Measurements from ENCODE around the gene ST3GAL5. TPM values are rescaled to one million over a fixed set of nuclear protein-coding genes. Genes with fewer than 3 reads are reported as not detected.

ST3GAL5 gene
- total and polyA plus RNA-seq, 8 donors, result 4.1 to 84.2 (median 11.8) TPM

DNA sequence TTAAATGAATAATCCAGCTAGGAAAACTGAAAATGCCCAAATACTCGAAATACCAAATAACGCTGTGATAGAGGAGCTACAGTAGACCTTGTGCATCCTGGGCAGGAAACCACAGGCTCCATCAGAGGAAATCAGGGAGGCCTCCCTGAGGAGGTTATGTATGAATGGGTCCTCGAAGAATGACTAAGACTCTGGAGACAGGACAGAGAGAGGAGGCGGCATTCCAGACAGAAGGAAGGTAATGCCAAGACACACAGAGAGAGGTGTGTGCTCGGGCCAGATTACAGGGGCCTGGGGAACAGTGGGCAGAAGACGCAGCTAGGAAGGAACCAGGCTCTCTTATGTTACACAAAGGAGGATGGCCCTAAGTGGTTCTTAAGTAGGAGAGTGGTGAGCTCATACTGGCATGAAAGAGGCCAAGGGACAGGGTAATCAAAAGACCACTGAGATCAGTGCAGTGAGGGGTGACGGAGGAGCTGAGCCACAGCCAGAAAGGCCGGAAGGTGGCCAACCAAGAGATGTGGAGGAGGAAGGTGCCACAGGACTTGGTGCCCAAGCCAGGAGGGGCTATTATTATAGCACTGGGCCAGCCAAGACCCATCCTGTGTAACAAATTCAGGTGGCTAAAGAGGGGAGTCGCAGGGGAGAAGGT, 9.9 kb downstream of the ST3GAL5 start:
- Histone ChIP-seq H3K4me3 (no peak overlapping the region), H3K9me3 (peaks cover 0 to 7% (median 0%) of the 10 kb centered on the region in 4 donors), H3K4me1 (peaks cover 0 to 29% (median 3%) of the 10 kb centered on the region in 4 donors), H3K27me3 (no peaks in the 10 kb centered on the region), H3K36me3 (peaks cover 0 to 7% (median 4%) of the 10 kb centered on the region in 4 donors), H3K27ac (no peak overlapping the region)
- DNase-seq, result no peak
- WGBS, 5 donors, result 79 to 93% (median 88%) methylated on average over 9 of the region's 9 CpGs
- intact Hi-C loops (cut with DNase I; ENCODE audit: low total_unique reads), result no loop called here
- TF ChIP-seq POLR2A (IDR thresholded peaks at IDR 0.05), result no peak
- TF ChIP-seq POLR2AphosphoS5 (IDR thresholded peaks at IDR 0.05), result no peak
- no peak for TF ChIP-seq EP300 (IDR thresholded peaks at IDR 0.05)
- TF ChIP-seq, protein P1, sequence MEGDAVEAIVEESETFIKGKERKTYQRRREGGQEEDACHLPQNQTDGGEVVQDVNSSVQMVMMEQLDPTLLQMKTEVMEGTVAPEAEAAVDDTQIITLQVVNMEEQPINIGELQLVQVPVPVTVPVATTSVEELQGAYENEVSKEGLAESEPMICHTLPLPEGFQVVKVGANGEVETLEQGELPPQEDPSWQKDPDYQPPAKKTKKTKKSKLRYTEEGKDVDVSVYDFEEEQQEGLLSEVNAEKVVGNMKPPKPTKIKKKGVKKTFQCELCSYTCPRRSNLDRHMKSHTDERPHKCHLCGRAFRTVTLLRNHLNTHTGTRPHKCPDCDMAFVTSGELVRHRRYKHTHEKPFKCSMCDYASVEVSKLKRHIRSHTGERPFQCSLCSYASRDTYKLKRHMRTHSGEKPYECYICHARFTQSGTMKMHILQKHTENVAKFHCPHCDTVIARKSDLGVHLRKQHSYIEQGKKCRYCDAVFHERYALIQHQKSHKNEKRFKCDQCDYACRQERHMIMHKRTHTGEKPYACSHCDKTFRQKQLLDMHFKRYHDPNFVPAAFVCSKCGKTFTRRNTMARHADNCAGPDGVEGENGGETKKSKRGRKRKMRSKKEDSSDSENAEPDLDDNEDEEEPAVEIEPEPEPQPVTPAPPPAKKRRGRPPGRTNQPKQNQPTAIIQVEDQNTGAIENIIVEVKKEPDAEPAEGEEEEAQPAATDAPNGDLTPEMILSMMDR (IDR thresholded peaks at IDR 0.05), result no peak

DNA sequence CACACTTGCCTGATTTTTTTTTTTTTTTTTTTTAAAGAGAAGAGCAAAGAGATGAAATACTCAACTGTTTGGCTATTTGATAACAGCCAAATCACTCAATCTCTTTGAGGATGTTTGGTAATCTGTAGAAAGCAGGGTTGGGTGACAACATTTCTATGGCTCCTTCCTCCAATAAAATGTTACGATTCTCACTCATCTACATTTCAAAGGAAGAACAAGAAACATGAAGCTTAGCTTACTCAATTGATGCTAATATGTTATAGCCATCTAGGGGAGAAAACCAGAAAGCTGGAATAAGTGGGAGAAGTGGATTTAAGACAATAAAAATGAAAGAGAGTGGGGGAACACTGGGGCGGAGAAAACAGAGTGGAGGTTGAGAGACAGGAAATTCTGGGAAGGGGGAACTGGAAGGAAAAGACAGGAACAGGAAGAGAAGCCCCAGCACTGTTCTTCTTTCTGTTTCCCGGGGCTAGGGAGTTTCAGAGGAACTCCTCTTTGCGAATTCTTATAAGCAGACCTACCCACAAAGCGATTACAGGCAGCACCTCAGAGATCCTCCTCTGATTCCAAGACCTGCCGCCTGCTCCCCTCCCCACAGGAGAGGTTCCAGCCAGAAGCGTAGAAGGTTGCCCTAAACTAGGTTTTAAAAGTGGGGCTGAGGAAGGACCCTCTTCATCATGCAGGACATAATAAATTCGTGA, 13.3 kb downstream of the ST3GAL5 start:
- Histone ChIP-seq H3K9me3 (no peaks in the 10 kb centered on the region), H3K4me1 (peaks cover 0 to 29% (median 3%) of the 10 kb centered on the region in 4 donors), H3K36me3 (peaks cover 0 to 4% (median 0%) of the 10 kb centered on the region in 4 donors), H3K27me3 (no peaks in the 10 kb centered on the region), H3K4me3 (no peak overlapping the region), H3K27ac (no peak overlapping the region)
- intact Hi-C loops (cut with DNase I; ENCODE audit: low total_unique reads), result no loop called here
- no peak for DNase-seq
- TF ChIP-seq, protein P1 (IDR thresholded peaks at IDR 0.05), result no peak
- TF ChIP-seq POLR2AphosphoS5 (IDR thresholded peaks at IDR 0.05), result no peak
- no peak for TF ChIP-seq POLR2A (IDR thresholded peaks at IDR 0.05)
- TF ChIP-seq EP300 (IDR thresholded peaks at IDR 0.05), result no peak
- 71 to 80% (median 77%) methylated on average over 8 of the region's 8 CpGs for WGBS, 5 donors

DNA sequence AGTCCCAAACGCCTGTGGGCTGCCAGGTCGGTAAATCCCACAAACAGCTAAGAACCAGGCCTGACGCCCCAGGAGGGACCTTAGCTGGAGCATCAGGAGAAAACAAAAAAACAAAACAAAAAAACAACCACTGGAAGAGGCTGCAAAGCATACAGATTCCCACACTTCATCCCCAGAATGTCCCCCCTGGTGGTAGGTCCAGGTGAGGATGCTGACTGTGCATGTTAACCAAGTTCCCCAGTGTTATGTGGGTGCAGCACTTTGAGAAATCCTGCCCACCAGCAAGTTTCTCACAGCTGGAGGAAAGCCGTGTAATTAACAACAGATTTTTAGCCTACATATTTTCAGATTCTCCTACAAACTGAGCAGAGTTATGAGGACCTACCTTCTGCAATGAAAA, 15.1 kb downstream of the ST3GAL5 start:
- TF ChIP-seq POLR2AphosphoS5 (IDR thresholded peaks at IDR 0.05) (no peak), EP300 (IDR thresholded peaks at IDR 0.05) (no peak), POLR2A (IDR thresholded peaks at IDR 0.05) (no peak)
- TF ChIP-seq, protein P1 (IDR thresholded peaks at IDR 0.05), result no peak
- intact Hi-C loops (cut with DNase I; ENCODE audit: low total_unique reads), result no loop called here
- no peak overlapping the region for H3K4me3 ChIP-seq
- H3K4me1 ChIP-seq, result peaks cover 0 to 16% (median 3%) of the 10 kb centered on the region in 4 donors
- no peaks in the 10 kb centered on the region for H3K27me3 ChIP-seq
- H3K36me3 ChIP-seq, result peaks cover 0 to 4% (median 0%) of the 10 kb centered on the region in 4 donors
- 89 to 96% (median 90%) methylated on average over 4 of the region's 4 CpGs for WGBS, 5 donors
- no peaks in the 10 kb centered on the region for H3K9me3 ChIP-seq
- no peak overlapping the region for H3K27ac ChIP-seq
- no peak for DNase-seq

DNA sequence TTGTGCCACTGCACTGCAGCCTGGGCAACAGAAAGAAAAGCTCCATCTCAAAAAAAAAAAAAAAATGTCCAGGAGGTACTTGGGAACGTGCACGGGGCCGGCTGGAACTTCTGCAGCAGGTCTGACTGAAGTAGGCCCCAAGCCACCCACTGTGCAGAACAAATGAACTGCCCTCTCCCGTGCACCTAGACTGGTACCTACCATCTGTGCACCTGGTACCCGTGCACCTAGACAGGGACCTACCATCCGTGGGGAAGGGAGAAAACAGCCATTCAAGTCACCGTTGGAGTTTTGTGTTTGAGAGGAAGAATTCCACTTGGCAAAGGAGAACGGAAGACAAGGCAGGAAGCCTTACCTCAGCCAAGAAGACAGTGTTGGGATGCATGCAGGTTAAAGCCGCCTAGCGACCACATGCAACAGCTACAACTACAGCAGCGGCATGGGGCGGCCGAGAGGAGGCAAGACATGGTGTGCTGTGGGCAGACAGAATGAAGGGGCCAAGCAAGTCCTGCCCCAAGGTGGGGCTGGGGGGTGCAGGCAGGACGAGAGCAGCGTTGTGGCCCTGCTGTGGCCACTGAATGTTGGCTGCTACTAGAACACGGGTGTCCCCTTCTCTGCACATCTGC, 16.1 kb downstream of the ST3GAL5 start:
- no peak for DNase-seq
- 83 to 90% (median 83%) methylated on average over 15 to 16 of the region's 16 CpGs for WGBS, 5 donors
- Histone ChIP-seq H3K4me1 (peaks cover 0 to 7% (median 0%) of the 10 kb centered on the region in 4 donors), H3K27ac (no peak overlapping the region), H3K36me3 (peaks cover 0 to 4% (median 0%) of the 10 kb centered on the region in 4 donors), H3K4me3 (no peak overlapping the region), H3K27me3 (no peaks in the 10 kb centered on the region), H3K9me3 (no peaks in the 10 kb centered on the region)
- TF ChIP-seq POLR2AphosphoS5 (IDR thresholded peaks at IDR 0.05) (no peak), EP300 (IDR thresholded peaks at IDR 0.05) (no peak), POLR2A (IDR thresholded peaks at IDR 0.05) (no peak)
- TF ChIP-seq, protein P1 (IDR thresholded peaks at IDR 0.05), result no peak
- intact Hi-C loops (cut with DNase I; ENCODE audit: low total_unique reads), result no loop called here
